ENCODE measurements around the gene TUB. TPM values are rescaled to one million over a fixed set of nuclear protein-coding genes. Genes with fewer than 3 reads are reported as not detected.
A peak's percentile ranks its signal among the peaks of the same experiment; 100 is the strongest.

The TUB gene
- total RNA-seq, 1 donor from 2014 or later, result 14.3 TPM

DNA sequence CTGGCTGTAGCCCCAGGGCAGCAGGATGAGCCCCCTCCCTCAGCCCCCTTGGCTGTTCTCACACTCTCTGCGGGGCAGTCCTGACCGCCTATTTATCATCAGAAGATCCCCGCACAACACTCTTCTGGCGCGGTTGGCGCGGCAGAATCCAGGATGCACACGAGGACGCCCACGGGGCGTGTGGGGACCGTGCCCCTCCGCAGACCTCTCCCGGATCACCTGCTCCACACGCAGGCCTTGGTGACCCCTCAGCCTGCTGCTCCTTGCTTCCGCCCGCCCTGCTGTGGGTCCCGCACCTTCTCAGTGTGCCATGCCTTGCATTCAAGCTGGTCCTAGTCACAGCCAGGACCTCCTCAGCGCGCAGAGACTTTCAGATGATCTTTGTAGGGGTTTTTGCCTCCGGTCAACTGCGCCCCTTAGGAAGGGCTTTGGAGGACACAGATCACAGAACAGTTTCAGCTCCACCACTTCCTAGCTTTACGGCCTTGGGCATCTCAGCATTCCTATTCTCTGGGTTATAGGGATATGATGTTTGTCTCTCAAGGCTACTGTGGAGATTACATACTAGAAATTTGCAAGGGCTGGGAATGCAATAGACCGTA, 841 bp upstream of the TUB start:
- TF ChIP-seq, protein P1, sequence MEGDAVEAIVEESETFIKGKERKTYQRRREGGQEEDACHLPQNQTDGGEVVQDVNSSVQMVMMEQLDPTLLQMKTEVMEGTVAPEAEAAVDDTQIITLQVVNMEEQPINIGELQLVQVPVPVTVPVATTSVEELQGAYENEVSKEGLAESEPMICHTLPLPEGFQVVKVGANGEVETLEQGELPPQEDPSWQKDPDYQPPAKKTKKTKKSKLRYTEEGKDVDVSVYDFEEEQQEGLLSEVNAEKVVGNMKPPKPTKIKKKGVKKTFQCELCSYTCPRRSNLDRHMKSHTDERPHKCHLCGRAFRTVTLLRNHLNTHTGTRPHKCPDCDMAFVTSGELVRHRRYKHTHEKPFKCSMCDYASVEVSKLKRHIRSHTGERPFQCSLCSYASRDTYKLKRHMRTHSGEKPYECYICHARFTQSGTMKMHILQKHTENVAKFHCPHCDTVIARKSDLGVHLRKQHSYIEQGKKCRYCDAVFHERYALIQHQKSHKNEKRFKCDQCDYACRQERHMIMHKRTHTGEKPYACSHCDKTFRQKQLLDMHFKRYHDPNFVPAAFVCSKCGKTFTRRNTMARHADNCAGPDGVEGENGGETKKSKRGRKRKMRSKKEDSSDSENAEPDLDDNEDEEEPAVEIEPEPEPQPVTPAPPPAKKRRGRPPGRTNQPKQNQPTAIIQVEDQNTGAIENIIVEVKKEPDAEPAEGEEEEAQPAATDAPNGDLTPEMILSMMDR (IDR thresholded peaks at IDR 0.05), result no peak
- Mint-ChIP-seq H3K4me3 (ENCODE audit: unreplicated experiment) (peak overlapping the region; percentile 75), H3K4me1 (ENCODE audit: low read depth) (peaks cover 30% of the 10 kb centered on the region), H3K9me3 (ENCODE audit: low read depth) (no peaks in the 10 kb centered on the region), H3K27ac (ENCODE audit: unreplicated experiment) (no peak overlapping the region), H3K27me3 (ENCODE audit: low read depth) (peaks cover 4% of the 10 kb centered on the region), H3K36me3 (ENCODE audit: low read depth) (no peaks in the 10 kb centered on the region)
- DNase-seq (ENCODE audit: low spot score), result peak; percentile 82

GRCh38 chr11:8081591-8082250, 710 bp downstream of the TUB start:
- H3K27me3 Mint-ChIP-seq (ENCODE audit: low read depth), result no peaks in the 10 kb centered on the region
- H3K36me3 Mint-ChIP-seq (ENCODE audit: low read depth), result no peaks in the 10 kb centered on the region
- peak; percentile 92 for DNase-seq (ENCODE audit: low spot score)
- TF ChIP-seq, protein P1 (IDR thresholded peaks at IDR 0.05), result no peak
- H3K9me3 Mint-ChIP-seq (ENCODE audit: low read depth), result no peaks in the 10 kb centered on the region
- H3K27ac Mint-ChIP-seq (ENCODE audit: unreplicated experiment), result no peak overlapping the region
- H3K4me3 Mint-ChIP-seq (ENCODE audit: unreplicated experiment), result peak overlapping the region; percentile 72
- peaks cover 30% of the 10 kb centered on the region for H3K4me1 Mint-ChIP-seq (ENCODE audit: low read depth)

GRCh38 chr11:8082391-8083087, 1.5 kb downstream of the TUB start:
- Mint-ChIP-seq H3K4me1 (ENCODE audit: low read depth) (peaks cover 30% of the 10 kb centered on the region), H3K4me3 (ENCODE audit: unreplicated experiment) (peak overlapping the region; percentile 39), H3K27me3 (ENCODE audit: low read depth) (no peaks in the 10 kb centered on the region), H3K27ac (ENCODE audit: unreplicated experiment) (no peak overlapping the region), H3K36me3 (ENCODE audit: low read depth) (no peaks in the 10 kb centered on the region), H3K9me3 (ENCODE audit: low read depth) (no peaks in the 10 kb centered on the region)
- peak; percentile 51 for DNase-seq (ENCODE audit: low spot score)
- TF ChIP-seq, protein P1 (IDR thresholded peaks at IDR 0.05), result no peak

DNA sequence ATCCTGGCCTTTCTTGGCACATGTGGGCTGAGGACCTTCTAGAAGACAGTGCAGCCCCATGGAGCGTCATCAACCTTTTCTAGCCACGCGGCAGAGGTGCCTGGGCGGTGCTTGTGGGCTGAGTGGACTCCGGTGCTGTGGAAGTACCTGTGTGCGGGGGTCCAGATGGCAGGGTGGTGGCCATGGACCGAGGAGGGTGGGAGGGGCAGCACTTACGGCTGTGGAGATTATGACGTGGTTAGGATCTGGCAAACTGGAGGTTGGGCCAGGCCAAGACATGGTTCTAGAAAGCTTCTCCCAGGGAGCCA, 2.0 kb downstream of the TUB start:
- H3K9me3 Mint-ChIP-seq (ENCODE audit: low read depth), result no peaks in the 10 kb centered on the region
- H3K36me3 Mint-ChIP-seq (ENCODE audit: low read depth), result no peaks in the 10 kb centered on the region
- DNase-seq (ENCODE audit: low spot score), result peak; percentile 65
- peaks cover 30% of the 10 kb centered on the region for H3K4me1 Mint-ChIP-seq (ENCODE audit: low read depth)
- H3K4me3 Mint-ChIP-seq (ENCODE audit: unreplicated experiment), result no peak overlapping the region
- H3K27ac Mint-ChIP-seq (ENCODE audit: unreplicated experiment), result no peak overlapping the region
- H3K27me3 Mint-ChIP-seq (ENCODE audit: low read depth), result no peaks in the 10 kb centered on the region
- TF ChIP-seq, protein P1 (IDR thresholded peaks at IDR 0.05), result no peak

DNA sequence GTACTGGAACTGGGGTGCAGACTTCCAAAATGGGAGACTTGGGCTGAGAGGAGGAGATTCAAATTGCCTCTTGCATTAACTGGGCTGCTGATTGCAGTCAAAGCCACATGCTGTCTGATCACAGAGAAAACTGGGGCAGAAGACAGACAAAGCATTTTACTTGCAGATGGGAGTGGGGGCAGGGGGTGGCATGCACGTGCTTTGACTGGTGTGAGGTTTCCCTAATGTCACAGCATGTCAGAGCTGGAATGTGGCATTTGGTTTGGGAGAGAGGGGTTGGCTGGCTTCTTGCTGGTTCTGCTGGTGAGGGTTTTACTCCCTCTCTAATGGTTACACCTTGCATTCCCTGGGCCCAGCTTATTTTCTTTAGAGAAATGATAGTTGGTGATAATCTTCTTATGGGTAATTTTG, 2.9 kb downstream of the TUB start:
- Mint-ChIP-seq H3K27ac (ENCODE audit: unreplicated experiment) (no peak overlapping the region), H3K4me1 (ENCODE audit: low read depth) (peaks cover 30% of the 10 kb centered on the region)
- TF ChIP-seq, protein P1 (IDR thresholded peaks at IDR 0.05), result no peak

More for the DNA sequence above, 2.9 kb downstream of the TUB start:
- Mint-ChIP-seq H3K36me3 (ENCODE audit: low read depth) (no peaks in the 10 kb centered on the region), H3K27me3 (ENCODE audit: low read depth) (no peaks in the 10 kb centered on the region), H3K4me3 (ENCODE audit: unreplicated experiment) (no peak overlapping the region), H3K9me3 (ENCODE audit: low read depth) (no peaks in the 10 kb centered on the region)
- peak; percentile 25 for DNase-seq (ENCODE audit: low spot score)

Data from chondrocyte (in vitro differentiated cells).